PC-9 (cell line): ENCODE results near the gene OR2T34.
"Not testable (repeated sequence)": the region's sequence is repeated elsewhere in the genome, so short reads cannot be mapped to it uniquely, and the experiment has no call there.

Experiments
- EZH2 ChIP-seq: fragments of 200-600 bp; sonication (generic); IDR thresholded peaks from 2 replicates; pipeline ENCODE4 v1.8.0; 2017; ENCODE audit warnings: antibody characterized with exemption, low read depth
- TF ChIP-seq, protein P1 (sequence below): fragments of 200-600 bp; sonication (generic); conservative IDR thresholded peaks from 2 replicates; pipeline ENCODE4 v1.6.1; 2017; ENCODE audit warnings: mixed run types, antibody characterized with exemption, mild to moderate bottlenecking, moderate library complexity

DNA sequence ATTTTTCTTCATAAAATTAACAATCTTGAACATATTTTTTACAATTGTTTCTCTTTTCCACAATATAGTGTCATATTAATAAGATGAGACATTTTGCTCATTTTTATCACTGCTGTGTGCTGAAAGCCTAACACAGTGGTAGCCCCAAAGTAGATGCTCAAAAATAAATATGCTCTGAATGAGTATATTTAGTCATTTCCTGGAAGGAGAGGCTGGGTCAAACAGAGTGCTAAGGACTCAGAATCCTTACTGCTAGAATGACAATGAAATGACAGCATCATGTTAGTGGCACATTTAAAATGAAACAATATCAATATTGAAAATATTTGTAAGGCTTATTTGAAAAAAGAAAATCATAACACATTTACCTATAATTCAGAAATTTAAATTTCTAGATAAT, 37.1 kb downstream of the OR2T34 start:
- TF ChIP-seq, protein P1, sequence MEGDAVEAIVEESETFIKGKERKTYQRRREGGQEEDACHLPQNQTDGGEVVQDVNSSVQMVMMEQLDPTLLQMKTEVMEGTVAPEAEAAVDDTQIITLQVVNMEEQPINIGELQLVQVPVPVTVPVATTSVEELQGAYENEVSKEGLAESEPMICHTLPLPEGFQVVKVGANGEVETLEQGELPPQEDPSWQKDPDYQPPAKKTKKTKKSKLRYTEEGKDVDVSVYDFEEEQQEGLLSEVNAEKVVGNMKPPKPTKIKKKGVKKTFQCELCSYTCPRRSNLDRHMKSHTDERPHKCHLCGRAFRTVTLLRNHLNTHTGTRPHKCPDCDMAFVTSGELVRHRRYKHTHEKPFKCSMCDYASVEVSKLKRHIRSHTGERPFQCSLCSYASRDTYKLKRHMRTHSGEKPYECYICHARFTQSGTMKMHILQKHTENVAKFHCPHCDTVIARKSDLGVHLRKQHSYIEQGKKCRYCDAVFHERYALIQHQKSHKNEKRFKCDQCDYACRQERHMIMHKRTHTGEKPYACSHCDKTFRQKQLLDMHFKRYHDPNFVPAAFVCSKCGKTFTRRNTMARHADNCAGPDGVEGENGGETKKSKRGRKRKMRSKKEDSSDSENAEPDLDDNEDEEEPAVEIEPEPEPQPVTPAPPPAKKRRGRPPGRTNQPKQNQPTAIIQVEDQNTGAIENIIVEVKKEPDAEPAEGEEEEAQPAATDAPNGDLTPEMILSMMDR, result not testable (repeated sequence)
- TF ChIP-seq EZH2, result not testable (repeated sequence)
